Measurements from ENCODE around the gene POM121L12.

POM121L12 gene

GRCh38 chr7:53060066-53060465, 24.6 kb downstream of the POM121L12 start:
- Mint-ChIP-seq H3K4me3 (no peak overlapping the region), H3K27me3 (no peaks in the 10 kb centered on the region), H3K9me3 (peaks cover 13 to 41% of the 10 kb centered on the region in 2 donors), H3K4me1 (ENCODE audit: low read depth in 2 of 2) (no peaks in the 10 kb centered on the region), H3K36me3 (ENCODE audit: insufficient read depth) (no peaks in the 10 kb centered on the region), H3K27ac (no peak overlapping the region)
- ATAC-seq (replicated peaks), result no peak
- DNase-seq, result no peak

GRCh38 chr7:53062796-53063195, 27.4 kb downstream of the POM121L12 start:
- H3K27ac Mint-ChIP-seq, result no peak overlapping the region
- no peak for ATAC-seq (replicated peaks)
- H3K9me3 Mint-ChIP-seq, result peaks cover 13 to 39% of the 10 kb centered on the region in 2 donors
- no peak for DNase-seq
- no peaks in the 10 kb centered on the region for H3K4me1 Mint-ChIP-seq (ENCODE audit: low read depth in 2 of 2)
- no peaks in the 10 kb centered on the region for H3K27me3 Mint-ChIP-seq
- no peak overlapping the region for H3K4me3 Mint-ChIP-seq
- no peaks in the 10 kb centered on the region for H3K36me3 Mint-ChIP-seq (ENCODE audit: insufficient read depth)

- no peaks in the 10 kb centered on the region for H3K36me3 Mint-ChIP-seq (ENCODE audit: insufficient read depth)
- no peak for ATAC-seq (replicated peaks)
- H3K27me3 Mint-ChIP-seq, result no peaks in the 10 kb centered on the region
- peaks cover 13 to 21% of the 10 kb centered on the region in 2 donors for H3K9me3 Mint-ChIP-seq
- H3K4me1 Mint-ChIP-seq (ENCODE audit: low read depth in 2 of 2), result no peaks in the 10 kb centered on the region
- DNase-seq, result no peak
- H3K4me3 Mint-ChIP-seq, result no peak overlapping the region
- H3K27ac Mint-ChIP-seq, result no peak overlapping the region
Measured at GRCh38 chr7:53068673-53069072, 33.2 kb downstream of the POM121L12 start.

- no peaks in the 10 kb centered on the region for H3K27me3 Mint-ChIP-seq
- H3K36me3 Mint-ChIP-seq (ENCODE audit: insufficient read depth), result no peaks in the 10 kb centered on the region
- H3K4me3 Mint-ChIP-seq, result no peak overlapping the region
- H3K9me3 Mint-ChIP-seq, result peaks cover 17 to 21% of the 10 kb centered on the region in 2 donors
- DNase-seq, result no peak
- no peaks in the 10 kb centered on the region for H3K4me1 Mint-ChIP-seq (ENCODE audit: low read depth in 2 of 2)
- no peak for ATAC-seq (replicated peaks)
- H3K27ac Mint-ChIP-seq, result no peak overlapping the region
Measured at GRCh38 chr7:53070883-53071282, 35.5 kb downstream of the POM121L12 start.
